Stimulated activated CD8-positive, alpha-beta memory T cell treated with anti-CD3 and anti-CD28 coated beads, Interleukin-4, amount 100 ng/mL, for 48 hours (primary cell): ENCODE data around the gene ATP5MG.

Source experiments
- DNase-seq: peaks from one replicate; pipeline ENCODE4 v3.0.0-alpha.2; 2020

The ATP5MG gene

GRCh38 chr11:118442908-118443589 is 41.6 kb downstream of the ATP5MG start:
- no peak for DNase-seq

GRCh38 chr11:118443590-118444218 is 42.3 kb downstream of the ATP5MG start:
- DNase-seq, result no peak

- no peak for DNase-seq
Measured at GRCh38 chr11:118447423-118447822, 46.0 kb downstream of the ATP5MG start.

- DNase-seq, result no peak
Measured at GRCh38 chr11:118448294-118448693, 46.9 kb downstream of the ATP5MG start.

- DNase-seq, result no peak
Measured at GRCh38 chr11:118449316-118449918, 48.0 kb downstream of the ATP5MG start.

GRCh38 chr11:118450451-118450850 is 49.0 kb downstream of the ATP5MG start:
- no peak for DNase-seq
